ENCODE measurements around the gene FERMT3.

The FERMT3 gene

DNA sequence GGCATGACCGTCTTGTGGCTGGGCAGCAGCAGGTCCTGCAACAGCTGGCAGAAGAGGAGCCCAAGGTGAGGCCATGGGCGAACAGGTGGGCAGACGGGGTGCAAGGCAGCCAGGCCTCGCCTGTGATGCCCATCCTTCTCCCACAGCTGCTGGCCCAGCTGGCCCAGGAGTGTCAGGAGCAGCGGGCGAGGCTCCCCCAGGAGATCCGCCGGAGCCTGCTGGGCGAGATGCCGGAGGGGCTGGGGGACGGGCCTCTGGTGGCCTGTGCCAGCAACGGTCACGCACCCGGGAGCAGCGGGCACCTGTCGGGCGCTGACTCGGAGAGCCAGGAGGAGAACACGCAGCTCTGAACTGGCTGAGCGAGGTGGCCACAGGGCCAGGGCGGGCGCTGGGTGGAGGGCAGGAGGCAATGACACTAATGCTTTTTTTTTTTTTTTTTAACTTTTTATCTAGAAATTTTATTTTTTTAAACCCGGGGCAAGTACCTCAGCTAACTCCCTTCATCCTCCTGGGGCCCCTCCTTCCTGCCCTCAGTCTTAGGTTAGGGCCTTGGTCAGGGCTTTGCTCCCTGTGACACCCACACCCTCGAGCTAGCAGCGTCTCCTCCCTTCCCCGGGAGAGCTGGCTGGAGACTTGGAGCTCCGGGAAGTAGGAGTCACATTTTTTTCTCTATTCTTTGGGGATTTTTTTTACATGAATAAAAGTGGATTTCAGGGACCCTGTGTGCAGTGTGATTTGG is 60.9 kb downstream of the FERMT3 start:
- DNase-seq, result no peak

DNA sequence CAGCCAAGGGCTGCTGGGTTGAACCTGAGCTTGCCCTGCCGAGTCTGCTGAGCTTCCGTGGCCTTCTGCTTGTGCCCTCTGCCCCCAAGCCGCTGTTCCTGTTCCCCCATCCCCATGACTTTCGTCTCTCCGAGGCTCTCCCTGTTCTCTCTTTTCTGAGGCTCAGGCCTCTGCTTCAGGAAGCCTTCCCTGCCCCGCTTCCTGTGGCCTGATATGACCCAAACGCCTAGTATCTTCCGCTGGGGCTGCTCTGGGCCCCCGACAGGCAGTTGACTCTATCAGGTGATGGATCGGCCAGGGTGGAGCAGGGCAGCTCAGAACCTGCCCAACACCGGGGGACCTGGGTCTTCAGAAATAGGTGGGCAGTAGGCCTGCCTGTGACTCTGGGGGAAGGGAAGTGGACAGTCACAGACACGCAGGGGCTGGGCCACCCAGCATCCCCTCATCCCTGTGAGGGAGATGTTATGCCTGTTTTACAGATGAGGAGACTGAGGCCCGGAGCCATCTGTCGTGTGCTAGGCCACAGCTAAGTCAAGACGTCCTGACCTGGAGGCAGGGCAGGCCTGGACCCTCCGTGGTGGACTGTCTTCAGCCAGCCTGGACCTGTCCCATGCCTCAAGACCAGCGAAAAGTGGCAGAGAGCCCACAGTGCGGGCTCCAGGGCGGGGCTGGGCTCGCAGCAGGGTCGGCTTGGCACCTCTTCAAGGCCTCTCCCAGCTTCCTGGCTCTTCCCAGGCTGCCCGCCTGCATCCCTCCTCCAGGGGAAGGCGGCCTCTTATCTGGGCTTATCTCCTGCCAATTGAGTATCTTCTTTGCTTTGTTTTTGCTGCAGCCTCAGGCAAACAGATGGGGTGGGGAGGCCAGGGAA is 61.7 kb downstream of the FERMT3 start:
- DNase-seq, result peak; percentile 76

DNA sequence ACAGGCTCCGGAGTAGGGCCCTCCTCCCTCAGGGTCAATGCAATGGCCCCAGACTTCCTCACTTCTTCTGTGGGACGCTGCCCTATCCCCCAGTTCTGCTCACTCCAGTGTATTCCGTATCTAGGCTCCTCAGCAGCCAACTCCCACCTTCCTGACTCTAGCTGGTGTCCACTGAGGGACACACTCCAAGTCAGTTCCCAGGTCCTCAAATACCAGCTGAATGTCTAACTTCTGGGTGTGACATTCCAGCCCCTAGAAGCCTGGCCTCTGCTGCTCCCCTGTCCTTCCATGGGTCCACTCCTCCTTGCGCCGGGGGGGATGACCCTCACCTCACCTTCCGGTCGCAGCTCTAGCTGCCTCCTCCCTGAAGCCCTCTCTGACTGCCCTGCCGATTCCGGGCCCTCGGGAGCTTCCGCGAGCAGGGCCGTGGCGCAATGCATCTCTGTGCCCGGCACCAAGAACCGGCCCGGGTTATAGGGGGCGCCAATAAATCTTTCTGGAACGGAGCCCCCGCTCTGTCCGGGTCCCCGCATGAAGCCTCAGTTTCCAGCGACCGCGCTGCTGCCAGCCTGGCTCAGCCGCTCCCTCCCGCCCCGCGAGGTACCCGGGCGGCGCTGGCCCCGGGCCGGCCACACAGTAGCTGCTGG is 62.5 kb downstream of the FERMT3 start:
- DNase-seq, result peak; percentile 76

DNA sequence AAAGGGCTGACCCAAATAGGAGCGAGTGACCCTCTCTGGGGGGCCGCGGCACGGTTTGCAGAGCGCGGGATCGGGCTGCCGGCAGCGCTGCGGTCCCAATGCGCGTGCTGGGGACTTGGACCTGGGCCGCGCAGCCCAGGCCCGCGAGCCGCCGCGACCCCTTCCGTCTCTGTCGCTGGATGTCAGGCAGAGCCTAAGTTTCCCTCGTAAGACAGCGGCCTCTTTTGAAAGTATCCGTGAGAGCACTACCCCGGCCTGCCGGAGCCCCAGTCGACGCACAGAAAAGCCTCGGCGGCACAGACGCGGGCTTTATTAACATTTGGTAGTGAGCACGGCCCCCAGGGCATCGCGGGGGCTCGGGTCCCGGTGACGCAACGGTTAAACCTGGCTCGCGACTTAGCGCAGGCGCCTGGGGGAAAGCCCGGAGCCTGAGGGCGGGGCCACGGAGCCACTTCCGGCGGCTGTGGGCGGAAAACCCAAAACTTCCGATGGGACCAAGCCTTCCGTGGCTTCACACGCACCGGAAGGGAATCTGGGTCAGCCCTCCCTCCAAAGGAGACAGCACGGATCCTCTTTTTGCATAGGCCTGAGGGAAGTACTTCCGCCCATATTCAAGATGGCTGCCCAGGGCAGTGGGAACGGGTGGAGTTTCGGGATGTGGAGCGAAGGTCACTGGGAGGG is 63.2 kb downstream of the FERMT3 start:
- peak; percentile 100 for DNase-seq

Data from hematopoietic multipotent progenitor cell treated with erythropoietin and hydrocortisone succinate and interleukin-3 and kit ligand, for 4 days (in vitro differentiated cells).